NCI-H2081 (cell line): Measurements from ENCODE around the gene LY6G6D.

Experiments
- DNase-seq, 2 experiments: peaks; one replicate each; lab custom pipeline; 2025; lab: John Stamatoyannopoulos, UW

Gene LY6G6D

DNA sequence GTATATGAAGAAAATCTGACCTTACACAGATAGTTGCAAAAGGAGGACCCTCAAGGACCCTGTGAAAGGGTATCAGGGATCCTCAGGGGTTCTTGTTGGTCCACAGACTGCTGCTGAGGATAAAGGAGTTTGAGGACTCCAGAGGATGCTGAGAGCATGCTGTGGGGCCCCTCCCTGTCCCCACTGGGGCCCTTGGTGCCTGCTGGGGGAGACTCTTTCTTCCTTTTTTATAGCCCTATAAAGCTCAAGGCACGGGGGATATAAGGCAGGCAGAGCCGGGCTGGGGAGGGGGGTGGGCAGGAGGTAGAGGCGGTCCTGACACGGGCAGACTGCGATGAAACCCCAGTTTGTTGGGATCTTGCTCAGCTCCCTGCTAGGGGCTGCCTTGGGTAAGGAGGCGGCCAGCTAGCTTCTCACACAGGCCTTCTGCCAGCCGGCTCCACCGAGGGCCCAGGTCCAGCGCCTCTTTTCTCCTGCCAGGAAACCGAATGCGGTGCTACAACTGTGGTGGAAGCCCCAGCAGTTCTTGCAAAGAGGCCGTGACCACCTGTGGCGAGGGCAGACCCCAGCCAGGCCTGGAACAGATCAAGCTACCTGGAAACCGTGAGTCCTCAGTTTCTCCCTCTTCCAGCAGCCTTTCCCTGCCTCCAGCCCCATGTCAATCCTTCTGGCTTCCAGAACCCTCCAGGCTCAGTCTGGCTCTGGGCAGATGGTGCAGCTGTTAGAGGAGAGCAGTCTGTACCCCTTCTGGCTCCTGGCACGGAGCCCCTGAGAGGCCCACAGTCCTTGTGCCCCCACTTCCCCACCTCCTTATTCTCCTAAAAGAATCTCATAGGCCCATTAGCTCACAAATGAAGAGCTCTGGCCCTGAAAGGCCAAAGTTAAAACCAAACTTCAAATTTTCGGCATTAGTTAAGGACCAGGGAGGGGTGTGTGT, at the start of gene LY6G6D:
Gene LY6G6D (plus strand): TSS at position 327 of the 937 bp plus-strand sequence. CDS start 8 bp downstream, at position 335.
- DNase-seq, result no peak

GRCh38 chr6:31665501-31666336, 49.4 kb upstream of the LY6G6D start, which contains the start of gene CSNK2B:
CSNK2B (plus strand) TSS chr6:31666080; CDS start chr6:31666832, 752 bp downstream.
- peak; percentile 97 to 98 for DNase-seq

DNA sequence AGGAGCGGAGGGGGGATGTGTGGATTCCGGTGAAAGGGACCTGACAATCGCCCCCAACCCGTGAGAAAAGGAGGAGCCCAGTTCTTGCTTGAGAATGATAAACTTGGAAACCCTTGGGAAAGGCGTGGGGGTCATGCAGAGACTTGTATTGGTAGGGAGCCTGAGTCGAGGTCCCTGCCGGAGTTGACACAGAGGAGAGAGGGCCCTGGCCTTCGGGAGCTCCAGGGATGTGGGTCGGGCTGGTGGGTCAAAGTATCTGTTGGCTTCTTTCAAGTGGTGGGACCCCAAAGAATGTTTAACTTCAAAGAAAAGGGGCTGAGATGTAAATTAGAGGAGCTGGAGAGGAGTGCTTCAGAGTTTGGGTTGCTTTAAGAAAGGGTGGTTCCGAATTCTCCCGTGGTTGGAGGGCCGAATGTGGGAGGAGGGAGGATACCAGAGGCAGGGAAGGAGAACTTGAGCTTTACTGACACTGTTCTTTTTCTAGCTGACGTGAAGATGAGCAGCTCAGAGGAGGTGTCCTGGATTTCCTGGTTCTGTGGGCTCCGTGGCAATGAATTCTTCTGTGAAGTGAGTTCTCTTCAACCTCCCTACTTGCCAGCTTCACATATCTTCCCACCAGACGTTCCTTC, 48.7 kb upstream of the LY6G6D start:
- DNase-seq, result no peak

DNA sequence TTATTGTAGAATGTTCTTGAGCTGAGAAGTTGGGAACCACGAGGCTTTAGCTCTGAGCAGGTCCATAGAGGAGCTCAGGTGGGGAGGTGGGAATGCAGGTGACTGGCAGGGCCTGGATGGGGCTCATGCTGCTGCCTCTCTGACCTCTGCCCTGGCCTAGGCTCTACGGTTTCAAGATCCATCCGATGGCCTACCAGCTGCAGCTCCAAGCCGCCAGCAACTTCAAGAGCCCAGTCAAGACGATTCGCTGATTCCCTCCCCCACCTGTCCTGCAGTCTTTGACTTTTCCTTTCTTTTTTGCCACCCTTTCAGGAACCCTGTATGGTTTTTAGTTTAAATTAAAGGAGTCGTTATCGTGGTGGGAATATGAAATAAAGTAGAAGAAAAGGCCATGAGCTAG, 45.5 kb upstream of the LY6G6D start, which contains the start of gene LY6G5B:
Gene LY6G5B (plus strand): TSS at position 301 of the 400 bp plus-strand sequence. CDS start 975 bp downstream, outside the sequence.
- DNase-seq, result no peak

DNA sequence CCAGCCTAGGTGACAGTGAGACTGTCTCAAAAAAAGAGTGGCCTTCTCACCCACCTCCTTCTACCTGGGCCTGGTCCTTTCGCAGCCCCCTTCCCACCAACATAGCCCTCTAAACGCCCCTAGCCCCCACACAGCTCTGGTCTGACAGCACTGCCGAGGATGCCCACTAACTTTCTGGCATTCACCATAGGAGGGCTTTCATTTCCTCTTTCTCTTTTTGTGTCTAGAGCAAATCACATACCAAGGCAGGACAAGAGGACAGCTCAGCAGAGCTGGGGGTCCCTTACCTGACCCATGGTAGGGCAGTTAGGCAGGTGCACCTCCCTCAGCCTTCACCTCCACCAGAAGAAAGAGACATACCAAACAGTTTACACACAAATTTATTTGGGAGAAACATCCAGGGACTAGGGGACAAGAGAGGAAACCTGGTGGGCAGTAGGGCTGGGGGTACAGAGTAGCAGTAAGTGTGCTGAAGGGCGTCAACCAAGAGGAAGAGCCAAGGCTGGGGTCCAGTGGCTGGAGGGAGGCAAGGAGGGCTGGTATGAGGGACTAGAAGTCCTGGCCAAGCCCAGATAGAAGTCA, 38.7 kb upstream of the LY6G6D start:
- no peak for DNase-seq

DNA sequence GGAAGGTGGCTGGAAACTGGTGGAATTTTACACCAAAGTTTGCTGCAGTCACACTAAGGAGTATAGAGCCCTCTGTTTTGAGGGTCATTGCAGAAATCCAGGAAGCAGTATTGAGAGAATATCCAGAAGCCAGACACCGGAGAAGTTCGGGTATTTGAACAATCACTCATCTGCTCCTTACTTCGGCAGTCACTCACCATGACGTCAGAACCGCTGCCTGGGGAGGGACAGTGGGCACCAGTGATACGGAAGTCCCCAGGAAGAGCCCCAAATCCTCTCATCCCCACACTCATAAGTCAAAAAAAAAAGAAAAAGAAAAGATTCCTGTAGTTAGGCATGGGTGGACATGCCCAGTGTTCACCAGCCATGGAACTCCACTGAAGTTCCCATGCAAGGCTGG, 38.2 kb upstream of the LY6G6D start:
- DNase-seq, result no peak

- DNase-seq, result no peak
Observed at GRCh38 chr6:31677955-31678354, 37.2 kb upstream of the LY6G6D start.

DNA sequence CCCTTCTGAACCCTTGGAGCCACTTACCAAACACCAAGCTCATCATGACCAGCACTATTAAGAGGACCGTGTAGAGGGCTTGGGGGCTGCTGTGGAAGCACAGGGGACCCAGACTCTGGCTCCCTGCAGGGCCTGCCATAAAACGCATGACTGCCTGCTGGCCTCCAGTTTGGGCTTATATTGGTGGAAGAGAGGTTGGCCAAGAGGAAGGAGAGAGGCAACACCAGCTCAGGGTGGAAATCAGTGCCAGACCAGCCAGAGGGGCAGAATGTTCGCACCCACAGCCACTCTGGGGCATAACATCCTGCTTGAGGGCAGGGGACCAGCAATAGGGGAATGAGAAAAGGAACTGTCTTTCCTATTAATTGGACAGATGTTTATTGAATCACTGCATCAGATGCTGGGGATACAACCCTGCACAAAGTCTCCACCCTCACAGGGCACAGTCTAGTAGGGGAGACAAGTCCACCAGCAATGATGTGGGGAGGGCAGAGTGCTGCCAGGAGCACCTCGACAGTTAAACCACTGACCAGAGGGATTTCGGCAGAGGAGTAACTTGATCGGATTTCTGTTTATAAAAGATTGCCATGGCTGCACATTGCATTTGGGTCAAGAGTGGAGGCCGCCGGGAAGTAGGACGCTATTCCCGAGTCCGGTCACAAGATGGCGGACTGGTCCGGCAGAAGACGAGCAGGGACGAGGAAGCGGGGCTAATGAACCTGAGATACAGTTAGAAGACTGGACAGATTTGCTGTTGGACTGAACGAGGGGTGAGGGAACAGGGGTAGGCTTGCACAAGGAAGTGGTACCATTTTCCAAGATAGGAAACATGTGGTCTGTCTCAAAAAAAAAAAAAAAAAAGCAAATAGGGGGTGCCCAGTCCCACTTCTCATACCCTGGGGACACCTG, 34.7 kb upstream of the LY6G6D start, which contains the start of gene LY6G5C:
Gene LY6G5C (minus strand): TSS at position 842 of the 909 bp plus-strand sequence. CDS start 694 bp downstream, at position 148.
- DNase-seq, result peak; percentile 74 to 77

GRCh38 chr6:31681135-31681671, 33.9 kb upstream of the LY6G6D start:
- DNase-seq, result peak; percentile 28 to 56

DNA sequence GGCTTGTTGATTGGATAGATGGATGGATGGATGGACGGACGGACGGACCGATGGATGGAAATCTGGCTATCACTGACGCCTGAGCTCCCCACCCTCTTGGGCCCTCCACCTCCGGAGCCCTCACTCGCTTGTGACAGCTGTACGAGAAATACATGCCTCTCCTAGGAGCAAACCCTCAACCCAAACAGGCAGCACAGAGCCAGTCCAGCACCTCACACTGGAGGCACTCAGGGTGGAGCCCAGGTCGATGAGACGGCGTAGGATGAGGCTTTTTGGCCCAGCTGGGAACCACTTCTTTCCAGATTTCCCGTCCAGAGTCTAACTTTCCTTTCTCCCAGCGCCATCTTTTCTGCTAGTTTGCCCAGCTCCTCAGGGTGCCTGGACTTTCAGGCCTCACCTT, 31.6 kb upstream of the LY6G6D start:
- DNase-seq, result no peak

DNA sequence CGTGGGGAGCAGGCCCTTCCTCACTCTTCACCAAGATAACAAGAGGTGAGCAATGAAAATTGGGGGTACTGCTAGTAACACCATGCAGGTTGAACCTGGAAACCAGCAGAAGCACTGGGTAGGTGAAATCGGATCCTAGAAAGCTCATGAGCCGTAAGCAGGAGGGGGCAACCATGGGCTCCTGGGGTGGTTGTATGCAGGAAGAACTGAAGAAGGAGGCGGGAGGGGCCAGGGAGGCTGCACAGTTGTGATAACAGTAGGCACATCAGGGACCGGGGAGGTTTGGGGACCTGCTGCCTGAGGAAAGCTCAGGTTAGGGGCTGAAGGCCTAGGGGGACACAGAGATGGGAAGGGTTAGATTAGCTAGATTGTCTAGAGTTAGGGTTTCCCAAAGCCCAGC, 28.7 kb upstream of the LY6G6D start:
- DNase-seq, result no peak

DNA sequence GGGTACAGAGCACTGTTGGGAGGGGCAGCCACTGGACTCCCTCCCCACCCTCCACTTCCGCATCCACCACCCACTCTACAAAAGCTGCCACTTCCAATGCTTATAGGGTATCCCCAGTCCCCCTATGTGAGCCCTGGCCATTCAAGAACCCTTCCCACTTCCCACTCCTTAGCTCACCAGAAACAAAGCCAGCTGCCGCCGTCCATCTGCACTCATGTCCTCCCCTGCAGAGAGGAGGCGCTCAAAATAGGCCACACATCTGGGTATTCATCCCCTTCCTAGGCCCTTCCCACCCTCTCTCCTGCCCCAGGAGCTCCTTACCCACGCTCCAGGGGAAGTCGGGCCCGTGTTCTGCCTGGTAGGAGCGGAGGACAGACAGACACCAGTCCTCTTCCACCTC, 27.8 kb upstream of the LY6G6D start:
- no peak for DNase-seq

GRCh38 chr6:31687860-31688693, 27.1 kb upstream of the LY6G6D start:
- DNase-seq, result no peak

GRCh38 chr6:31689249-31690110, 25.7 kb upstream of the LY6G6D start:
- DNase-seq, result no peak

GRCh38 chr6:31690231-31691077, 24.7 kb upstream of the LY6G6D start:
- no peak for DNase-seq

DNA sequence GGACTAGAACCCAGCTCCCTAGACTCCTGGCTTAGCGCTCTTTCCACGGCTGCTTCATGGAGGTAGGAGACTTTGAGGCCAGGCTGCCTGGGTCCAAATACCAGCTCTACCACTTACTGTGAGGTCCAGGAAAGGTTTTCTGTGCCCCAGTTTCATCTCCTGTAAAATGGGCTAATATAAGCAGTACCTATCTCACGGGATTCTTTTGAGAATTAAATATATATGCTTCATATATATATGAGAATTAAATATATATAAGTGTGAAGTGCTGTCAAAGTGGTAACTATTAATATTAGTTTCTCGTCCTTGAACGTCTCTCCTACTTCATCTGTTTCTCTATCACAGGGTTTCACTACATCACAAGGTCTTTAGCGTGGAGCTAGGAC, 24.1 kb upstream of the LY6G6D start:
- no peak for DNase-seq

DNA sequence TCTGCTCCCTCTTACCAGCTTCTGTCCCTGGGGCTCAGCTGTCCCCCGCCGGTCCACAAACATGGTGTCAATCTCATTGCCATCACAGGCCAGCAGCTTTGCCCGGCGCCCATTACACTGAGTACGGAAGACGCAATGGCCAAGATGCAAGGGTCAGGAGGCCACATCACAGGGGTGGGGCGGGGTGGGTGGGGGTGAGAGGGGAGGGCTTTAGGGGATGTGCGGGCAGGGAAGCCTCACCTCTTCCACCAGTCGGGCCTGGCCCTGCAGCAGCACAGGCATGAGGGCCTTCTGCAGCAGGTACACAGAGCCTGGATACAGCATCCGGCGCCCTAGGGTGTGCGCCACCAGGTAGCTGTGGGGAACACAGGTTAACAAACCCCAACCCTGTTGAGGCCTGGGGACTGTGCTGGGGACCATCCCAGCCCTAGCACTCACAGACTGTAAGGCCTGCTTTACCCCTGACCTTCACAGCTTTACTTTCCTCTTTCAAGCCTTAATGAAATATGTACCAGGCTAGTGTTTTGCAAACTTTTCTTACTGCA, 23.5 kb upstream of the LY6G6D start:
- no peak for DNase-seq
